ENCODE measurements around the gene GRK5.

DNA sequence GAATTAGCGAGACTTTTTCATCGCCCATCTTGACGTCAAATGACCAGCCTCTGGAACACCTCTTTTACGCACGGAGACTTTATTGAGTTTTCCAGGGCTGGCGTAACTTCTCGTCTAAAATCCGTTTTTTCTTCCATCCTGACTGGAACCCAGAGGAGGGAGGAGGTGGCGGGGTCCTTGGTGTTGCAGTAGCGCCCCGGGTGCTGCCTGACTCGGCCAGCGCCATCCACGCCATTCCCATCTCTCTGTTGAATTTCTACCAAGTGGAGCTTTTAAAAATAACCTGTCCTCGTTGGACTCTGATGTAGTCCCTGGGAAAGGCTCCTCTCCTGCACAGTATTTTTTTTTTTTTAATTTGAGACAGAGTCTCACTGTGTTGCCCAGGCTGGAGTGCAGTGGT is 179.3 kb downstream of the GRK5 start:
- TF ChIP-seq PRPF4 (IDR thresholded peaks at IDR 0.05; ENCODE audit: insufficient read depth, low read depth, low read length, poor library complexity, severe bottlenecking) (no peak), TGIF2 (CRISPR knock-in tag; IDR thresholded peaks at IDR 0.05) (no peak), SIN3A (IDR thresholded peaks at IDR 0.05; ENCODE audit: borderline replicate concordance in 2 of 2, control insufficient read depth in 1 of 2, low read depth in 2 of 2, low read length in 2 of 2) (no peak), RFX1 (IDR thresholded peaks at IDR 0.05) (no peak), BMI1 (IDR thresholded peaks at IDR 0.05; ENCODE audit: low read length) (no peak), ZBTB7A (IDR thresholded peaks at IDR 0.05; ENCODE audit: borderline replicate concordance, control insufficient read depth, low read depth, low read length) (no peak), TAF1 (IDR thresholded peaks at IDR 0.05; ENCODE audit: control insufficient read depth, extremely low read depth, insufficient read depth, low read length, severe bottlenecking) (no peak), SRSF3 (IDR thresholded peaks at IDR 0.05; ENCODE audit: insufficient read depth, low read length) (no peak), SRSF9 (IDR thresholded peaks at IDR 0.05; ENCODE audit: borderline replicate concordance, low read depth, low read length) (no peak), GTF2F1 (IDR thresholded peaks at IDR 0.05; ENCODE audit: low read depth, low read length) (no peak)
- TF ChIP-seq, protein P1, sequence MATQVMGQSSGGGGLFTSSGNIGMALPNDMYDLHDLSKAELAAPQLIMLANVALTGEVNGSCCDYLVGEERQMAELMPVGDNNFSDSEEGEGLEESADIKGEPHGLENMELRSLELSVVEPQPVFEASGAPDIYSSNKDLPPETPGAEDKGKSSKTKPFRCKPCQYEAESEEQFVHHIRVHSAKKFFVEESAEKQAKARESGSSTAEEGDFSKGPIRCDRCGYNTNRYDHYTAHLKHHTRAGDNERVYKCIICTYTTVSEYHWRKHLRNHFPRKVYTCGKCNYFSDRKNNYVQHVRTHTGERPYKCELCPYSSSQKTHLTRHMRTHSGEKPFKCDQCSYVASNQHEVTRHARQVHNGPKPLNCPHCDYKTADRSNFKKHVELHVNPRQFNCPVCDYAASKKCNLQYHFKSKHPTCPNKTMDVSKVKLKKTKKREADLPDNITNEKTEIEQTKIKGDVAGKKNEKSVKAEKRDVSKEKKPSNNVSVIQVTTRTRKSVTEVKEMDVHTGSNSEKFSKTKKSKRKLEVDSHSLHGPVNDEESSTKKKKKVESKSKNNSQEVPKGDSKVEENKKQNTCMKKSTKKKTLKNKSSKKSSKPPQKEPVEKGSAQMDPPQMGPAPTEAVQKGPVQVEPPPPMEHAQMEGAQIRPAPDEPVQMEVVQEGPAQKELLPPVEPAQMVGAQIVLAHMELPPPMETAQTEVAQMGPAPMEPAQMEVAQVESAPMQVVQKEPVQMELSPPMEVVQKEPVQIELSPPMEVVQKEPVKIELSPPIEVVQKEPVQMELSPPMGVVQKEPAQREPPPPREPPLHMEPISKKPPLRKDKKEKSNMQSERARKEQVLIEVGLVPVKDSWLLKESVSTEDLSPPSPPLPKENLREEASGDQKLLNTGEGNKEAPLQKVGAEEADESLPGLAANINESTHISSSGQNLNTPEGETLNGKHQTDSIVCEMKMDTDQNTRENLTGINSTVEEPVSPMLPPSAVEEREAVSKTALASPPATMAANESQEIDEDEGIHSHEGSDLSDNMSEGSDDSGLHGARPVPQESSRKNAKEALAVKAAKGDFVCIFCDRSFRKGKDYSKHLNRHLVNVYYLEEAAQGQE (IDR thresholded peaks at IDR 0.05; ENCODE audit: borderline replicate concordance) = no peak
- TF ChIP-seq, protein P1 (CRISPR knock-in tag; IDR thresholded peaks at IDR 0.05; ENCODE audit: low read depth) = no peak

Measured in K562 (cell line).